Measurements from ENCODE around the gene SLC14A1.

DNA sequence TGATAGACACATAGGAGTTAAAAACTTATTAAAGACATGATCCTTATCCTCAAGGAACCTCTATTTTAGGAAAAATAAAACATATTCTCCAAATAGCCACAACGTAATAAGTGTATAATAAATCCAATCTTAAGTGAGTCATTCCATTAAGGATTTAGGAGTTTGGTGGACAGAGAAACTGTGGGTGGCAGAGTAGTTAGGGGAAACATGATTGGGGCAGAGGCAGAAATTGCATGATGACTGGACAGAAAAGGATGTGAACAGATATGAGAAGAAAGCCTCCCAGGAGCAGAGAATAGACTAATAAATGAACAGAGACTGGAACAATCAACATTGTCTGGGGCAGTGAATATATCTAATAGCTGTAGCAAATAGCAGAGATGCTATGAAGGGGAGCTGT, 53.4 kb downstream of the SLC14A1 start:
- TF ChIP-seq POLR2AphosphoS5 (IDR thresholded peaks at IDR 0.05) (no peak), POLR2A (IDR thresholded peaks at IDR 0.05) (no peak), EP300 (IDR thresholded peaks at IDR 0.05) (no peak)
- TF ChIP-seq, protein P1, sequence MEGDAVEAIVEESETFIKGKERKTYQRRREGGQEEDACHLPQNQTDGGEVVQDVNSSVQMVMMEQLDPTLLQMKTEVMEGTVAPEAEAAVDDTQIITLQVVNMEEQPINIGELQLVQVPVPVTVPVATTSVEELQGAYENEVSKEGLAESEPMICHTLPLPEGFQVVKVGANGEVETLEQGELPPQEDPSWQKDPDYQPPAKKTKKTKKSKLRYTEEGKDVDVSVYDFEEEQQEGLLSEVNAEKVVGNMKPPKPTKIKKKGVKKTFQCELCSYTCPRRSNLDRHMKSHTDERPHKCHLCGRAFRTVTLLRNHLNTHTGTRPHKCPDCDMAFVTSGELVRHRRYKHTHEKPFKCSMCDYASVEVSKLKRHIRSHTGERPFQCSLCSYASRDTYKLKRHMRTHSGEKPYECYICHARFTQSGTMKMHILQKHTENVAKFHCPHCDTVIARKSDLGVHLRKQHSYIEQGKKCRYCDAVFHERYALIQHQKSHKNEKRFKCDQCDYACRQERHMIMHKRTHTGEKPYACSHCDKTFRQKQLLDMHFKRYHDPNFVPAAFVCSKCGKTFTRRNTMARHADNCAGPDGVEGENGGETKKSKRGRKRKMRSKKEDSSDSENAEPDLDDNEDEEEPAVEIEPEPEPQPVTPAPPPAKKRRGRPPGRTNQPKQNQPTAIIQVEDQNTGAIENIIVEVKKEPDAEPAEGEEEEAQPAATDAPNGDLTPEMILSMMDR (IDR thresholded peaks at IDR 0.05) = no peak

Data from suprapubic skin (tissue), 4 donors.